HG02610 (cell line): ENCODE measurements around the gene MINAR2.

ENCODE experiments used
- ATAC-seq: cut with Tn5 transposase; IDR thresholded peaks from one replicate; pipeline ENCODE4 v1.9.1; 2021; ENCODE audit warnings: mild to moderate bottlenecking, moderate library complexity; ENCODE audit not compliant: unreplicated experiment

MINAR2 gene

GRCh38 chr5:129747572-129748407 is at the start of gene MINAR2:
TSS of gene MINAR2 (plus strand) at chr5:129748094. CDS start at chr5:129748191, 97 bp downstream.
- no peak for ATAC-seq

GRCh38 chr5:129698661-129699060 is 49.2 kb upstream of the MINAR2 start:
- no peak for ATAC-seq

- no peak for ATAC-seq
These were observed 31.7 kb upstream of the MINAR2 start for GRCh38 chr5:129716235-129716634.

GRCh38 chr5:129716651-129717050 is 31.2 kb upstream of the MINAR2 start:
- no peak for ATAC-seq

- no peak for ATAC-seq
These were observed 30.1 kb upstream of the MINAR2 start for GRCh38 chr5:129717751-129718310.

GRCh38 chr5:129718471-129719090 is 29.3 kb upstream of the MINAR2 start:
- ATAC-seq: no peak

- ATAC-seq: no peak
These were observed 23.7 kb upstream of the MINAR2 start for GRCh38 chr5:129724222-129724621.

GRCh38 chr5:129724647-129725046 is 23.2 kb upstream of the MINAR2 start:
- ATAC-seq: no peak

GRCh38 chr5:129739773-129740172 is 8.1 kb upstream of the MINAR2 start:
- no peak for ATAC-seq

- ATAC-seq: no peak
These were observed 4.2 kb upstream of the MINAR2 start for GRCh38 chr5:129743541-129744187.

GRCh38 chr5:129745997-129746396 is 1.9 kb upstream of the MINAR2 start:
- no peak for ATAC-seq

- no peak for ATAC-seq
These were observed 1.0 kb upstream of the MINAR2 start for GRCh38 chr5:129746876-129747275.

GRCh38 chr5:129748913-129749880 is 1.3 kb downstream of the MINAR2 start:
- ATAC-seq: no peak

- no peak for ATAC-seq
These were observed 12.9 kb downstream of the MINAR2 start for GRCh38 chr5:129760636-129761325.

- no peak for ATAC-seq
These were observed 15.8 kb downstream of the MINAR2 start for GRCh38 chr5:129763651-129764050.

GRCh38 chr5:129766798-129767197 is 18.9 kb downstream of the MINAR2 start:
- no peak for ATAC-seq

GRCh38 chr5:129767927-129768380 is 20.1 kb downstream of the MINAR2 start:
- peak; percentile 90 for ATAC-seq

GRCh38 chr5:129768735-129769134 is 20.8 kb downstream of the MINAR2 start:
- ATAC-seq: no peak

GRCh38 chr5:129770024-129770820 is 22.3 kb downstream of the MINAR2 start:
- no peak for ATAC-seq
